HCT116 (cell line): Measurements from ENCODE around the gene PNKP. TPM values are rescaled to one million over a fixed set of nuclear protein-coding genes. Genes with fewer than 3 reads are reported as not detected.

Experiments
- ATAC-seq: fragments of 200-7000 bp; cut with Tn5 transposase; 2 replicates; pipeline ENCODE4 v1.9.1; 2020; ENCODE audit warnings: mild to moderate bottlenecking, moderate library complexity
- BruUV-seq: library from RNA; stranded (reverse); fragments of 400-500 nt; replicated peaks from 2 replicates; lab custom pipeline; 2021; lab: Mats Ljungman, UMichigan
- CTCF ChIA-PET: fragments of 300-600 bp; sonication (Branson Sonifier 250); formaldehyde crosslinking; loops from one replicate; lab custom pipeline; 2021; ENCODE audit warnings: antibody characterized with exemption; lab: Charles Lee
- POLR2A ChIA-PET: fragments of 300-600, 350-600 bp; sonication (Branson Sonifier 250); formaldehyde crosslinking; loops from one replicate; lab custom pipeline; 2021; ENCODE audit warnings: antibody characterized with exemption; lab: Charles Lee
- RAD21 ChIA-PET, 2 experiments: fragments of 300-600 bp; sonication (Branson Sonifier 250); formaldehyde crosslinking; loops; one replicate each; lab custom pipeline; 2023; ENCODE audit warnings: low total read pairs in 2 of 2; ENCODE audit not compliant: uncharacterized antibody in 2 of 2, unreplicated experiment in 2 of 2, low non-redundant PET in 1 of 2; lab: Charles Lee
- DNase-seq: peaks from one replicate; pipeline ENCODE4 v3.0.0-alpha.2; 2010; ENCODE audit warnings: low read depth, low spot score
- H2AFZ ChIP-seq: fragments of 200-600 bp; shearing (Covaris generic), sonication (generic); 2 replicates; pipeline ENCODE4 v1.6.1; 2017; ENCODE audit warnings: low read depth, mixed run types, mixed read lengths, antibody characterized with exemption, low read length; ENCODE audit not compliant: poor library complexity, severe bottlenecking
- H3K27ac ChIP-seq: 2 replicates; pipeline ENCODE4 v1.5.1; 2012; ENCODE audit warnings: low read depth, low read length
- H3K27me3 ChIP-seq: fragments of 200-600 bp; sonication (generic); 2 replicates; pipeline ENCODE4 v1.6.1; 2016; ENCODE audit warnings: mixed run types, low read length, mixed read lengths; ENCODE audit not compliant: insufficient read depth
- H3K36me3 ChIP-seq, 2 experiments: fragments of 200-500 bp in 1 of 2; fragments of 200-600 bp in 1 of 2; sonication (Bioruptor generic) in 1 of 2; sonication (generic) in 1 of 2; 2 replicates each; pipeline versions ENCODE4 v1.5.1 to v1.6.1; 2014 to 2016; ENCODE audit warnings: low read length in 2 of 2, inconsistent platforms in 1 of 2, mixed read lengths in 1 of 2, mixed run types in 1 of 2; ENCODE audit not compliant: insufficient read depth in 2 of 2, control insufficient read depth in 1 of 2
- H3K4me1 ChIP-seq, 2 experiments: fragments of 200-600 bp in 1 of 2; sonication (generic) in 1 of 2; 2 replicates each; pipeline versions ENCODE4 v1.5.1 to v1.6.1; 2012 to 2017; ENCODE audit warnings: low read length in 2 of 2, inconsistent platforms in 1 of 2, mild to moderate bottlenecking in 1 of 2, mixed read lengths in 1 of 2, mixed run types in 1 of 2, moderate library complexity in 1 of 2; ENCODE audit not compliant: insufficient read depth in 2 of 2, control insufficient read depth in 1 of 2
- H3K4me2 ChIP-seq: fragments of 200-600 bp; sonication (generic); 2 replicates; pipeline ENCODE4 v1.6.1; 2017; ENCODE audit warnings: mixed run types, low read length, mixed read lengths
- H3K4me3 ChIP-seq, 2 experiments: fragments of 200-600 bp in 1 of 2; sonication (generic) in 1 of 2; replicated peaks in 1 of 2; 2 replicates each; pipeline ENCODE4 v1.5.1; 2011 to 2016; ENCODE audit warnings: low read length in 2 of 2, control low read depth in 1 of 2, low read depth in 1 of 2, mild to moderate bottlenecking in 1 of 2, mixed read lengths in 1 of 2, mixed run types in 1 of 2
- H3K79me2 ChIP-seq: fragments of 200-600 bp; sonication (generic); 2 replicates; pipeline ENCODE4 v1.6.1; 2017; ENCODE audit warnings: mild to moderate bottlenecking, mixed run types, low read length, moderate library complexity, mixed read lengths; ENCODE audit not compliant: insufficient read depth
- H3K9ac ChIP-seq: fragments of 200-600 bp; sonication (generic); 2 replicates; pipeline ENCODE4 v1.6.1; 2016; ENCODE audit warnings: low read length, mixed read lengths
- H3K9me2 ChIP-seq: fragments of 200-600 bp; sonication (generic), shearing (Covaris generic); 2 replicates; pipeline ENCODE4 v1.6.1; 2017; ENCODE audit warnings: mixed run types, mild to moderate bottlenecking, moderate library complexity; ENCODE audit not compliant: insufficient read depth
- H3K9me3 ChIP-seq, 2 experiments: fragments of 200-500 bp in 1 of 2; fragments of 200-600 bp in 1 of 2; sonication (Bioruptor generic) in 1 of 2; sonication (generic) in 1 of 2; 2 replicates each; pipeline ENCODE4 v1.6.1; 2014 to 2017; ENCODE audit warnings: low read length in 2 of 2, mixed read lengths in 2 of 2, inconsistent platforms in 1 of 2, low read depth in 1 of 2, mild to moderate bottlenecking in 1 of 2, mixed run types in 1 of 2, moderate library complexity in 1 of 2; ENCODE audit not compliant: control insufficient read depth in 1 of 2, insufficient read depth in 1 of 2
- H4K20me1 ChIP-seq: fragments of 200-600 bp; sonication (generic), shearing (Covaris generic); 2 replicates; pipeline ENCODE4 v1.6.1; 2017; ENCODE audit warnings: mixed run types, mild to moderate bottlenecking, moderate library complexity; ENCODE audit not compliant: insufficient read depth
- CBX3 ChIP-seq: IDR thresholded peaks from 2 replicates; pipeline ENCODE4 v1.6.1; 2012; ENCODE audit warnings: low read depth
- CEBPB ChIP-seq: IDR thresholded peaks from 2 replicates; pipeline ENCODE4 v1.6.1; 2012; ENCODE audit warnings: low read depth
- CTCF ChIP-seq, 3 experiments: fragments of 200-600 bp in 1 of 3; sonication (generic) in 1 of 3; IDR thresholded peaks in 2 of 3; conservative IDR thresholded peaks in 1 of 3; 2 replicates each; pipeline ENCODE4 v1.5.1; 2012 to 2017; ENCODE audit warnings: low read depth in 2 of 3, low read length in 2 of 3, antibody characterized with exemption in 1 of 3, borderline replicate concordance in 1 of 3, control low read depth in 1 of 3, mild to moderate bottlenecking in 1 of 3, mixed read lengths in 1 of 3, mixed run types in 1 of 3, moderate library complexity in 1 of 3; ENCODE audit not compliant: insufficient read depth in 1 of 3
- ELF1 ChIP-seq: IDR thresholded peaks from 2 replicates; pipeline ENCODE4 v1.6.1; 2012; ENCODE audit warnings: low read depth, borderline replicate concordance
- EZH2 ChIP-seq: fragments of 200-600 bp; sonication (generic); IDR thresholded peaks from 2 replicates; pipeline ENCODE4 v1.6.1; 2017; ENCODE audit warnings: antibody characterized with exemption, mixed run types
- EZH2phosphoT487 ChIP-seq: fragments of 200-600 bp; IDR thresholded peaks from 2 replicates; pipeline ENCODE4 v1.6.1; 2018; ENCODE audit warnings: antibody characterized with exemption, borderline replicate concordance
- FOSL1 ChIP-seq: IDR thresholded peaks from 2 replicates; pipeline ENCODE4 v1.6.1; 2012; ENCODE audit warnings: low read depth
- JUND ChIP-seq: IDR thresholded peaks from 2 replicates; pipeline ENCODE4 v1.6.1; 2012
- POLR2A ChIP-seq: IDR thresholded peaks from 2 replicates; pipeline ENCODE4 v1.7.0; 2011; ENCODE audit warnings: borderline replicate concordance; ENCODE audit not compliant: insufficient read depth, insufficient read length; ENCODE audit errors: extremely low read depth
- REST ChIP-seq: IDR thresholded peaks from 2 replicates; pipeline ENCODE4 v1.6.1; 2012; ENCODE audit warnings: low read depth
- SIN3A ChIP-seq: IDR thresholded peaks from 2 replicates; pipeline ENCODE4 v1.6.1; 2012; ENCODE audit warnings: low read depth
- SP1 ChIP-seq: IDR thresholded peaks from 2 replicates; pipeline ENCODE4 v1.6.1; 2012; ENCODE audit warnings: low read depth
- SRF ChIP-seq: IDR thresholded peaks from 2 replicates; pipeline ENCODE4 v1.6.1; 2012; ENCODE audit warnings: low read depth
- YY1 ChIP-seq: IDR thresholded peaks from 2 replicates; pipeline ENCODE4 v1.6.1; 2011; ENCODE audit warnings: low read length, low read depth, moderate library complexity, mild to moderate bottlenecking; ENCODE audit not compliant: insufficient replicate concordance; ENCODE audit errors: extremely low read depth
- ZFX ChIP-seq: fragments of 450-650 bp; IDR thresholded peaks from 2 replicates; pipeline ENCODE4 v1.6.1; 2017
- ZNF274 ChIP-seq: fragments of 200-500 bp; sonication (Bioruptor generic); IDR thresholded peaks from 2 replicates; pipeline ENCODE4 v1.6.1; 2014; ENCODE audit warnings: mild to moderate bottlenecking, low read depth, low read length, inconsistent platforms
- intact Hi-C: fragments of 100-400 bp; cut with micrococcal nuclease; formaldehyde crosslinking; loops from 2 replicates; pipeline ENCODE4 v1.10.0; 2022
- total RNA-seq: library from RNA; stranded (reverse); gene quantifications from one replicate; pipeline ENCODE4 v1.2.1, GENCODE V29; 2021; ENCODE audit not compliant: unreplicated experiment
- TF ChIP-seq, protein P1 (sequence below): IDR thresholded peaks from 2 replicates; pipeline ENCODE4 v1.6.1; 2012
- TF ChIP-seq, protein P2 (sequence below): IDR thresholded peaks from 2 replicates; pipeline ENCODE4 v1.6.1; 2012
- TF ChIP-seq, protein P3 (sequence below): IDR thresholded peaks from 2 replicates; pipeline ENCODE4 v1.6.1; 2011; ENCODE audit warnings: mild to moderate bottlenecking, low read length, moderate library complexity; ENCODE audit not compliant: insufficient replicate concordance; ENCODE audit errors: extremely low read depth

PNKP gene
- total RNA-seq, 1 experiment from 2014 or later, result 129 TPM

GRCh38 chr19:49836176-49837008, 31.0 kb downstream of the PNKP start:
- ChIA-PET RAD21 (no interaction called here), POLR2A (no interaction called here), CTCF (no interaction called here)
- no peaks in the 10 kb centered on the region for H3K79me2 ChIP-seq
- H3K27ac ChIP-seq, result no peak overlapping the region
- no peak overlapping the region for H2AFZ ChIP-seq
- H3K27me3 ChIP-seq, result no peaks in the 10 kb centered on the region
- no peak overlapping the region for H3K9ac ChIP-seq
- H3K9me3 ChIP-seq, result no peaks in the 10 kb centered on the region
- peaks cover 34 to 49% of the 10 kb centered on the region in 2 experiments for H3K36me3 ChIP-seq
- H3K4me3 ChIP-seq, result no peak overlapping the region
- ATAC-seq (peak; percentile 49), DNase-seq (no peak)
- no peaks in the 10 kb centered on the region for H4K20me1 ChIP-seq
- H3K4me2 ChIP-seq, result no peak overlapping the region
- TF ChIP-seq SIN3A (no peak), JUND (no peak), CBX3 (no peak), EZH2phosphoT487 (no peak), ZFX (no peak), ZNF274 (no peak), CTCF (IDR thresholded peaks at IDR 0.05 in 2 of 3, conservative IDR thresholded peaks at IDR 0.05 in 1 of 3; ENCODE audit: borderline replicate concordance in 1 of 3, insufficient read depth in 1 of 3, low read depth in 2 of 3, low read length in 2 of 3) (no peak), SP1 (no peak), FOSL1 (no peak), YY1 (no peak), EZH2 (no peak), REST (no peak), SRF (no peak), ELF1 (no peak), POLR2A (no peak), CEBPB (no peak)
- TF ChIP-seq, protein P1, sequence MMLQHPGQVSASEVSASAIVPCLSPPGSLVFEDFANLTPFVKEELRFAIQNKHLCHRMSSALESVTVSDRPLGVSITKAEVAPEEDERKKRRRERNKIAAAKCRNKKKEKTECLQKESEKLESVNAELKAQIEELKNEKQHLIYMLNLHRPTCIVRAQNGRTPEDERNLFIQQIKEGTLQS, result no peak
- TF ChIP-seq, protein P2, sequence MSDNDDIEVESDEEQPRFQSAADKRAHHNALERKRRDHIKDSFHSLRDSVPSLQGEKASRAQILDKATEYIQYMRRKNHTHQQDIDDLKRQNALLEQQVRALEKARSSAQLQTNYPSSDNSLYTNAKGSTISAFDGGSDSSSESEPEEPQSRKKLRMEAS, result no peak
- TF ChIP-seq, protein P3, sequence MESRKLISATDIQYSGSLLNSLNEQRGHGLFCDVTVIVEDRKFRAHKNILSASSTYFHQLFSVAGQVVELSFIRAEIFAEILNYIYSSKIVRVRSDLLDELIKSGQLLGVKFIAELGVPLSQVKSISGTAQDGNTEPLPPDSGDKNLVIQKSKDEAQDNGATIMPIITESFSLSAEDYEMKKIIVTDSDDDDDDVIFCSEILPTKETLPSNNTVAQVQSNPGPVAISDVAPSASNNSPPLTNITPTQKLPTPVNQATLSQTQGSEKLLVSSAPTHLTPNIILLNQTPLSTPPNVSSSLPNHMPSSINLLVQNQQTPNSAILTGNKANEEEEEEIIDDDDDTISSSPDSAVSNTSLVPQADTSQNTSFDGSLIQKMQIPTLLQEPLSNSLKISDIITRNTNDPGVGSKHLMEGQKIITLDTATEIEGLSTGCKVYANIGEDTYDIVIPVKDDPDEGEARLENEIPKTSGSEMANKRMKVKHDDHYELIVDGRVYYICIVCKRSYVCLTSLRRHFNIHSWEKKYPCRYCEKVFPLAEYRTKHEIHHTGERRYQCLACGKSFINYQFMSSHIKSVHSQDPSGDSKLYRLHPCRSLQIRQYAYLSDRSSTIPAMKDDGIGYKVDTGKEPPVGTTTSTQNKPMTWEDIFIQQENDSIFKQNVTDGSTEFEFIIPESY, result no peak
- no TSS peak for BruUV-seq
- no peaks in the 10 kb centered on the region for H3K4me1 ChIP-seq
- H3K9me2 ChIP-seq, result no peaks in the 10 kb centered on the region
- intact Hi-C loops, result no loop called here
